Neutrophil (primary cell): ENCODE results near the gene CEACAM18.
A peak's percentile ranks its signal among the peaks of the same experiment; 100 is the strongest.

Experiments used
- H3K27ac ChIP-seq: fragments of 200-600 bp; sonication (generic); 2 replicates; pipeline ENCODE4 v1.5.1; 2016; ENCODE audit warnings: mild to moderate bottlenecking, moderate library complexity
- H3K27me3 ChIP-seq: fragments of 200-600 bp; sonication (generic); 2 replicates; pipeline ENCODE4 v1.6.0; 2016; ENCODE audit warnings: mild to moderate bottlenecking
- H3K36me3 ChIP-seq: fragments of 200-600 bp; sonication (generic); 2 replicates; pipeline ENCODE4 v1.5.1; 2017
- H3K4me1 ChIP-seq, 2 experiments: fragments of 200-600 bp in 1 of 2; sonication (generic) in 1 of 2; 1 replicate in 1 of 2; 2 replicates in 1 of 2; pipeline versions ENCODE4 v1.5.1 to v1.6.1; 2013 to 2016; ENCODE audit warnings: low read depth in 1 of 2, low read length in 1 of 2, mild to moderate bottlenecking in 1 of 2, moderate library complexity in 1 of 2; ENCODE audit not compliant: control insufficient read depth in 1 of 2, insufficient read depth in 1 of 2
- H3K4me3 ChIP-seq, 2 experiments: fragments of 200-600 bp in 1 of 2; sonication (generic) in 1 of 2; 1 replicate in 1 of 2; 2 replicates in 1 of 2; pipeline ENCODE4 v1.5.1; 2013 to 2016; ENCODE audit warnings: low read depth in 1 of 2, low read length in 1 of 2, mild to moderate bottlenecking in 1 of 2, moderate library complexity in 1 of 2
- H3K9me3 ChIP-seq: fragments of 200-600 bp; sonication (generic); 2 replicates; pipeline ENCODE4 v1.5.1; 2016
- CTCF ChIP-seq: fragments of 200-600 bp; sonication (generic); IDR thresholded peaks from 2 replicates; pipeline ENCODE4 v1.5.1; 2016; ENCODE audit warnings: antibody characterized with exemption

Gene CEACAM18

GRCh38 chr19:51478381-51479234 is at the start of gene CEACAM18:
Gene CEACAM18, plus strand, starts transcription at chr19:51478539.
- Histone ChIP-seq H3K9me3 (no peaks in the 10 kb centered on the region), H3K27ac (no peak within 1 kb of the TSS), H3K4me1 (peaks cover 4 to 7% of the 10 kb centered on the region in 2 experiments), H3K4me3 (no peak within 1 kb of the TSS), H3K27me3 (peaks cover 49% of the 10 kb centered on the region), H3K36me3 (no peaks in the 10 kb centered on the region)
- no peak for TF ChIP-seq CTCF

- Histone ChIP-seq H3K9me3 (no peaks in the 10 kb centered on the region), H3K4me3 (no peak overlapping the region), H3K36me3 (no peaks in the 10 kb centered on the region), H3K27ac (peak overlapping the region; percentile 83), H3K4me1 (peaks cover 20 to 23% of the 10 kb centered on the region in 2 experiments), H3K27me3 (no peaks in the 10 kb centered on the region)
- no peak for TF ChIP-seq CTCF
Measured at GRCh38 chr19:51430221-51430620, 48.1 kb upstream of the CEACAM18 start.

- no peak overlapping the region for H3K4me3 ChIP-seq
- no peaks in the 10 kb centered on the region for H3K27me3 ChIP-seq
- TF ChIP-seq CTCF = no peak
- no peaks in the 10 kb centered on the region for H3K9me3 ChIP-seq
- H3K27ac ChIP-seq = peak overlapping the region; percentile 83
- peaks cover 20 to 23% of the 10 kb centered on the region in 2 experiments for H3K4me1 ChIP-seq
- no peaks in the 10 kb centered on the region for H3K36me3 ChIP-seq
Measured at GRCh38 chr19:51431124-51431523, 47.2 kb upstream of the CEACAM18 start.

- H3K27ac ChIP-seq = no peak overlapping the region
- H3K4me1 ChIP-seq = peaks cover 20 to 23% of the 10 kb centered on the region in 2 experiments
Measured at GRCh38 chr19:51433043-51433442, 45.3 kb upstream of the CEACAM18 start.

GRCh38 chr19:51434456-51434855 is 43.9 kb upstream of the CEACAM18 start:
- no peaks in the 10 kb centered on the region for H3K27me3 ChIP-seq

More at GRCh38 chr19:51433043-51433442, 45.3 kb upstream of the CEACAM18 start:
- no peak for TF ChIP-seq CTCF
- H3K36me3 ChIP-seq = no peaks in the 10 kb centered on the region
- H3K27me3 ChIP-seq = no peaks in the 10 kb centered on the region
- H3K4me3 ChIP-seq = no peak overlapping the region
- H3K9me3 ChIP-seq = no peaks in the 10 kb centered on the region

More at GRCh38 chr19:51434456-51434855, 43.9 kb upstream of the CEACAM18 start:
- Histone ChIP-seq H3K9me3 (no peaks in the 10 kb centered on the region), H3K4me1 (peaks cover 23 to 29% of the 10 kb centered on the region in 2 experiments), H3K4me3 (no peak overlapping the region), H3K36me3 (no peaks in the 10 kb centered on the region), H3K27ac (no peak overlapping the region)
- TF ChIP-seq CTCF = no peak
